ENCODE measurements around the gene USP8.

GRCh38 chr15:50493625-50494024 lies 69.4 kb downstream of the USP8 start:
- no peak for TF ChIP-seq CTCF (IDR thresholded peaks at IDR 0.05)
- no peak for TF ChIP-seq POLR2A (IDR thresholded peaks at IDR 0.05)
- TF ChIP-seq POLR2AphosphoS5 (IDR thresholded peaks at IDR 0.05), result no peak
- no peak for TF ChIP-seq EP300 (IDR thresholded peaks at IDR 0.05)
